ENCODE measurements around the gene TOMM40L. TPM values are rescaled to one million over a fixed set of nuclear protein-coding genes. Genes with fewer than 3 reads are reported as not detected.
A peak's percentile ranks its signal among the peaks of the same experiment; 100 is the strongest.

The TOMM40L gene
- total RNA-seq, 4 donors from 2014 or later = 7.0 to 12.4 (median 8.3) TPM

DNA sequence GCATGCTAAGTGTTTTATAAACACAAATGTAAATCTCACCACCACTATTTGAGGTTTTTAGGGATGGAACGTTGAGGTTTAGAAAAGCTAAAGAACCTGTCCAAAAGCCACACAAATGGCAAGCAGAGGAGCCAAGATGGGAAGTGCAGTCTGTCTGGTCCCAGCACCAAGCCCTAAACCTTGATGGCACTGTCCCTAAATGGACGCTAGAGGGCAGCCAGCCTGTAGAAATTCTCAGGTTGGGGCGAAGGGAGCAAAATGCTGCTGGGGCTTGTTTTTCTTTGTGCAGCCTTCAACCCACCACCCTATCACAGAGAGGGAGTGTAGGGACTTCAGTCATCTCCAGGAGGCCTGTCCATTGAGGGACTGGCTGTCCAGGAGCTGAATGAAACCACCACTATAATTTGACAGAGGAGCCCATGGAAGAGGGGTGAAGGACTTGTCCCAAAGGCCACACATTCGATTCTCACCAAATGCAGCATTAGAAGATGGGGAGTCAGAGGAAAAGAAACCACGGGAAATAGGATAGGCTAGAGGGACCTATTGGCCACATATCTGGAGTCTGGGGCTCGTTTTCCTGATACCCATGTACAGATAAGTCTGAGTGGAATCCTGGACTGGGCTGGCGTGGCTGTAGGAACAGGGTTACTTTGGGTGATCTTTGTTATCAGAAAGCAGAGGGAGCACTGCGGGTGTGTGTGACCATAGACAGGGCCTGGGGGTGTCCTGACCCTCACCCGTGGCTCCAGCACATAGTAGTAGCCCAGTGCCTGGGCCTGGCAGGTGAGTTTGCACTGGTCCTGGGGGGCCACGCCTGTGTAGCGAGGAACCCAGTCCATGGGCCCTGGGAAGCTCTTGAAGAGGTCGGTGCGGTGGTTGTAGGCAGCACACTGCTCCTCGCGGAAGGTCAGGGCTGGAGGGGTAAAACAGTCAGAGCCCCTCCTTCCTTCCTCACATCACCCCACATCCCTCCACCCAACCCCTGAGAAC, 33.1 kb upstream of the TOMM40L start:
- Histone ChIP-seq H3K36me3 (no peaks in the 10 kb centered on the region), H3K27me3 (no peaks in the 10 kb centered on the region), H3K4me3 (replicated peaks in 1 of 3) (no peak overlapping the region), H3K4me1 (peaks cover 0 to 7% of the 10 kb centered on the region in 2 donors), H3K9me3 (no peaks in the 10 kb centered on the region), H3K27ac (no peak overlapping the region)
- TF ChIP-seq POLR2A (IDR thresholded peaks at IDR 0.05) = no peak
- TF ChIP-seq, protein P1, sequence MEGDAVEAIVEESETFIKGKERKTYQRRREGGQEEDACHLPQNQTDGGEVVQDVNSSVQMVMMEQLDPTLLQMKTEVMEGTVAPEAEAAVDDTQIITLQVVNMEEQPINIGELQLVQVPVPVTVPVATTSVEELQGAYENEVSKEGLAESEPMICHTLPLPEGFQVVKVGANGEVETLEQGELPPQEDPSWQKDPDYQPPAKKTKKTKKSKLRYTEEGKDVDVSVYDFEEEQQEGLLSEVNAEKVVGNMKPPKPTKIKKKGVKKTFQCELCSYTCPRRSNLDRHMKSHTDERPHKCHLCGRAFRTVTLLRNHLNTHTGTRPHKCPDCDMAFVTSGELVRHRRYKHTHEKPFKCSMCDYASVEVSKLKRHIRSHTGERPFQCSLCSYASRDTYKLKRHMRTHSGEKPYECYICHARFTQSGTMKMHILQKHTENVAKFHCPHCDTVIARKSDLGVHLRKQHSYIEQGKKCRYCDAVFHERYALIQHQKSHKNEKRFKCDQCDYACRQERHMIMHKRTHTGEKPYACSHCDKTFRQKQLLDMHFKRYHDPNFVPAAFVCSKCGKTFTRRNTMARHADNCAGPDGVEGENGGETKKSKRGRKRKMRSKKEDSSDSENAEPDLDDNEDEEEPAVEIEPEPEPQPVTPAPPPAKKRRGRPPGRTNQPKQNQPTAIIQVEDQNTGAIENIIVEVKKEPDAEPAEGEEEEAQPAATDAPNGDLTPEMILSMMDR (IDR thresholded peaks at IDR 0.05) = peak; percentile 40 to 90 (median 66)
- peak; percentile 52 to 55 for DNase-seq
- WGBS, 2 donors = 50 to 52% methylated on average over 10 to 12 of the region's 15 CpGs
- intact Hi-C loops (cut with DNase I) = loop anchor here (10.0 kb wide), 1 partner anchor 192 kb away; no protein-coding TSS in a partner anchor

DNA sequence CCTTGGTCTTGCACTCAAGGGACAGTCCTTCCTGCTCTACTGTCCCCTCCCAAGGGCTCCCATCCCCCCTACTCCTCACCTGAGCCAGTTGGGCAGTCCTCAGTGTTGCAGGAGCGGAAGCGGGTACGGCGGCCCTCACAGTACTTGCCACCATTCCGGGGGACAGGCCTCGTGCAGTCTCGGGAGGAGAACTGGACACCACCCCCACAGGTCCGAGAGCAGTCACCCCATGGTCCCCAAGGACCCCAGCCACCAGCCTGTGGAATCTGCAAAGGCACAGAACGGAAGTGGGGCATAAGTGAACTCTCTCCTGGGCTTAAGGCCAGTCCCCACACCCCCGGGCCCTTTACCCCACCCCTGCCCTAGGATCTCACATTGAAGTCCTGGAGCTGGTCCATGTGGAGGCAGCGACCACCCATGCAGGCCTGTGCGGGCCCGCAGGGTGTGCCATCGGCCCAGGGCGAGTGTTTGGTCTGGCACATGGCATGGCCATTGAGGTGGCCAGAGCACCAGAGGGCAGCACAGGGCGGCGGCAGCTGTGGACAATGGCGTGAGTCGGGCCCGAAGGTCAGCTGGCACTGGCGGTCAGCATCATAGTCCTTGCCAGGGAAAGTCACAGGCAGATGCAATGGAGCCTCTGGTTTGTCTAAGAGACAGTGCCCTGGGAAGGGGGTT, 32.2 kb upstream of the TOMM40L start:
- intact Hi-C loops (cut with DNase I) = loop anchor here (10.0 kb wide), 1 partner anchor 191 kb away; no protein-coding TSS in a partner anchor
- H3K36me3 ChIP-seq = no peaks in the 10 kb centered on the region
- H3K27me3 ChIP-seq = no peaks in the 10 kb centered on the region
- DNase-seq = no peak
- no peak overlapping the region for H3K4me3 ChIP-seq (replicated peaks in 1 of 3)
- no peaks in the 10 kb centered on the region for H3K9me3 ChIP-seq
- peak overlapping the region in 1 of 3 donors; percentile 33 for H3K27ac ChIP-seq
- TF ChIP-seq, protein P1 (IDR thresholded peaks at IDR 0.05) = no peak
- TF ChIP-seq POLR2A (IDR thresholded peaks at IDR 0.05) = no peak
- WGBS, 2 donors = 79 to 86% methylated on average over 14 to 19 of the region's 21 CpGs
- H3K4me1 ChIP-seq = peaks cover 0 to 7% of the 10 kb centered on the region in 2 donors

DNA sequence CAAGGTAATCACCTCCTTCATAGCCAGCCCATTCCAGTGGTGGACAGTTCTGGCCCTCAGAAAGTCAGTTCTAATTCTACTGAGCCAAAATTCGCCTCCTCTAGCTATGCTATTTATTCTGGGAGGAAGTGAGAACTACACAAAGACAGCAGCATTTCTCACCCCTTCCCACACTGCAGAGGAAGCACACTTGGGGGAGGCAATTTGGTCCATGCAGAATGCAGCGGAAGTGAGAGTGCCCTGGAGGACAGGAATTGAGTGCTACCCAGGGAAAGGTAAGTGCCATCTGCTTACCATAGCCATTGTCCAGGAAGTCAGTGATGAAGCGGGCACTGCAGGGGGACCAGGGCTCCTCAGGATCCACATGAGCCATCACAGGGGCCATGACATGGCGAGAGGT, 30.7 kb upstream of the TOMM40L start:
- WGBS, 2 donors = 76 to 86% methylated on average over 4 of the region's 4 CpGs
- peaks cover 4 to 19% of the 10 kb centered on the region in 2 donors for H3K4me1 ChIP-seq

DNA sequence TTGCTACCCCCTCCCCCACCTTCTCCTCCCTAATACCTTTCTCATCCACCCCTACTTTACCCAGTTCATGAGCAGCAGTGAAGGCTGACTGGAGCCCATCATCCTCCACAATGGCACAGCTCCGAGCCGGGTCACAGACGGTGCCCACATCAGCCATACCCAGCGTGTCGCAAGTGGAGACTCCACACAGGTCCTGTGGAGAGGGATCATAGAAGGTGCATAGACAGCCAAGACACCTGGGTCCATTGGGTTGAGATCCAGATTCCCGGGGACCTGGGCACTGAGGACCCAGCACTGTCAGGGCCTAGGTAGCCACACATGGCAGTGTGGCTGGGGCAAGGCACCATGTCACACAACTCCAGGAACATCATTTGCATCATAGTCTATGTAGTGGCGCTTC, 29.7 kb upstream of the TOMM40L start:
- intact Hi-C loops (cut with DNase I) = loop anchor here (10.0 kb wide), 1 partner anchor 189 kb away; no protein-coding TSS in a partner anchor
- TF ChIP-seq, protein P1 (IDR thresholded peaks at IDR 0.05) = no peak
- TF ChIP-seq POLR2A (IDR thresholded peaks at IDR 0.05) = no peak
- H3K4me3 ChIP-seq (replicated peaks in 1 of 3) = peak overlapping the region in 1 of 3 donors; percentile 38
- no peaks in the 10 kb centered on the region for H3K36me3 ChIP-seq
- H3K27me3 ChIP-seq = no peaks in the 10 kb centered on the region
- DNase-seq = no peak
- no peaks in the 10 kb centered on the region for H3K9me3 ChIP-seq
- WGBS, 2 donors = 88 to 96% methylated on average over 6 to 7 of the region's 7 CpGs
- peak overlapping the region in 2 of 3 donors; percentile 94 to 96 for H3K27ac ChIP-seq
- H3K4me1 ChIP-seq = peaks cover 8 to 28% of the 10 kb centered on the region in 2 donors

More for the DNA sequence above, 30.7 kb upstream of the TOMM40L start:
- no peaks in the 10 kb centered on the region for H3K27me3 ChIP-seq
- H3K36me3 ChIP-seq = no peaks in the 10 kb centered on the region
- H3K4me3 ChIP-seq (replicated peaks in 1 of 3) = peak overlapping the region in 1 of 3 donors; percentile 6
- TF ChIP-seq, protein P1 (IDR thresholded peaks at IDR 0.05) = no peak
- TF ChIP-seq POLR2A (IDR thresholded peaks at IDR 0.05) = no peak
- DNase-seq = no peak
- H3K9me3 ChIP-seq = no peaks in the 10 kb centered on the region
- no peak overlapping the region for H3K27ac ChIP-seq
- intact Hi-C loops (cut with DNase I) = loop anchor here (10.0 kb wide), 1 partner anchor 190 kb away; no protein-coding TSS in a partner anchor

Measured in thyroid gland (tissue), 4 donors.